ENCODE results near the gene VAT1.

VAT1 gene

GRCh38 chr17:42969001-42969581 lies 53.1 kb downstream of the VAT1 start:
- no peak for TF ChIP-seq CTCF (IDR thresholded peaks at IDR 0.05; ENCODE audit: control insufficient read depth, extremely low read depth, insufficient read depth)
- no peak overlapping the region for H3K4me3 ChIP-seq (ENCODE audit: low read depth, low read length)
- DNase-seq (ENCODE audit: low read depth) = no peak

- no peak overlapping the region for H3K4me3 ChIP-seq (ENCODE audit: low read depth, low read length)
- no peak for TF ChIP-seq CTCF (IDR thresholded peaks at IDR 0.05; ENCODE audit: control insufficient read depth, extremely low read depth, insufficient read depth)
- no peak for DNase-seq (ENCODE audit: low read depth)
These were observed 54.3 kb downstream of the VAT1 start for GRCh38 chr17:42967925-42968324.

Measured in LNCaP clone FGC (cell line).